A549 (cell line): ENCODE results near the gene STK26.

ENCODE experiments used
- CHD2 ChIP-seq: fragments of 150-350 bp; IDR thresholded peaks from 2 replicates; pipeline ENCODE4 v1.6.1; 2014; ENCODE audit warnings: low read length; ENCODE audit not compliant: partially characterized antibody
- E2F6 ChIP-seq: IDR thresholded peaks from 2 replicates; pipeline ENCODE4 v1.6.1; 2012; ENCODE audit warnings: low read depth, borderline replicate concordance
- MAX ChIP-seq: IDR thresholded peaks from 2 replicates; pipeline ENCODE4 v1.6.1; 2012
- POLR2A ChIP-seq: IDR thresholded peaks from 2 replicates; pipeline ENCODE4 v1.6.1; 2012; ENCODE audit warnings: mild to moderate bottlenecking, low read length
- RAD21 ChIP-seq, 2 experiments: fragments of >200 bp in 1 of 2; sonication (Bioruptor Twin) in 1 of 2; formaldehyde crosslinking in 1 of 2; IDR thresholded peaks in 1 of 2; conservative IDR thresholded peaks in 1 of 2; 2 replicates in 1 of 2; 3 replicates in 1 of 2; pipeline ENCODE4 v1.6.1; 2012 to 2018; ENCODE audit warnings: inconsistent platforms in 1 of 2
- RARB ChIP-seq: fragments of 250-450 bp; sonication (Bioruptor Pico); IDR thresholded peaks from 2 replicates; pipeline ENCODE4 v1.8.0; 2021; ENCODE audit warnings: mild to moderate bottlenecking, moderate library complexity
- TF ChIP-seq, protein P1 (sequence below): fragments of >200 bp; sonication (Bioruptor Twin); formaldehyde crosslinking; IDR thresholded peaks from 3 replicates; pipeline ENCODE4 v1.5.1; 2016

DNA sequence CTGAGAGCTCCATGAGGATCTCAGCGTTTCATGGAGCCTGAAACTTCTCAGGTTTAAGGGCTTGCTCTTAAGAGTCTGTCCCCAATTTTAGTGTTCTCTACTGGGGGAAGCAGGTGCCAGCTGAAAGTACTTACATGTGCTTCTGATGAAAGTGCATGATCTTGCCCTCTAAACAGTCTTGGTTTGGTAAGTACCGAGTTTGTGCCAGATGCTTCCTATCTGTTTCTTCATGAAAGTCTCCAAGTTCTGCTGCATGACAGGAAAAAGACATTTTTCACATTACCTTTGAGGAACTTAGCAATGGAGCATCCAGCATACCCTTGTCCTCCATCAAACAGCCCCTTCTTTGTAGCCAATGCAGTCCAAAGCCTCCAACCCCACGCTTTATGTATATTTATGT lies 62.7 kb downstream of the STK26 start:
- TF ChIP-seq POLR2A (no peak), RAD21 (conservative IDR thresholded peaks at IDR 0.05 in 1 of 2, IDR thresholded peaks at IDR 0.05 in 1 of 2) (no peak), MAX (no peak), RARB (CRISPR knock-in tag) (no peak), E2F6 (no peak), CHD2 (no peak)
- TF ChIP-seq, protein P1, sequence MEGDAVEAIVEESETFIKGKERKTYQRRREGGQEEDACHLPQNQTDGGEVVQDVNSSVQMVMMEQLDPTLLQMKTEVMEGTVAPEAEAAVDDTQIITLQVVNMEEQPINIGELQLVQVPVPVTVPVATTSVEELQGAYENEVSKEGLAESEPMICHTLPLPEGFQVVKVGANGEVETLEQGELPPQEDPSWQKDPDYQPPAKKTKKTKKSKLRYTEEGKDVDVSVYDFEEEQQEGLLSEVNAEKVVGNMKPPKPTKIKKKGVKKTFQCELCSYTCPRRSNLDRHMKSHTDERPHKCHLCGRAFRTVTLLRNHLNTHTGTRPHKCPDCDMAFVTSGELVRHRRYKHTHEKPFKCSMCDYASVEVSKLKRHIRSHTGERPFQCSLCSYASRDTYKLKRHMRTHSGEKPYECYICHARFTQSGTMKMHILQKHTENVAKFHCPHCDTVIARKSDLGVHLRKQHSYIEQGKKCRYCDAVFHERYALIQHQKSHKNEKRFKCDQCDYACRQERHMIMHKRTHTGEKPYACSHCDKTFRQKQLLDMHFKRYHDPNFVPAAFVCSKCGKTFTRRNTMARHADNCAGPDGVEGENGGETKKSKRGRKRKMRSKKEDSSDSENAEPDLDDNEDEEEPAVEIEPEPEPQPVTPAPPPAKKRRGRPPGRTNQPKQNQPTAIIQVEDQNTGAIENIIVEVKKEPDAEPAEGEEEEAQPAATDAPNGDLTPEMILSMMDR = no peak
